HG03103 (cell line): ENCODE measurements around the gene ZNF513.
A peak's percentile ranks its signal among the peaks of the same experiment; 100 is the strongest.
"Not testable (repeated sequence)": the region's sequence is repeated elsewhere in the genome, so short reads cannot be mapped to it uniquely, and the experiment has no call there.

Experiments used
- ATAC-seq: cut with Tn5 transposase; IDR thresholded peaks from one replicate; pipeline ENCODE4 v1.9.1; 2021; ENCODE audit warnings: low read depth; ENCODE audit not compliant: unreplicated experiment

Gene ZNF513

DNA sequence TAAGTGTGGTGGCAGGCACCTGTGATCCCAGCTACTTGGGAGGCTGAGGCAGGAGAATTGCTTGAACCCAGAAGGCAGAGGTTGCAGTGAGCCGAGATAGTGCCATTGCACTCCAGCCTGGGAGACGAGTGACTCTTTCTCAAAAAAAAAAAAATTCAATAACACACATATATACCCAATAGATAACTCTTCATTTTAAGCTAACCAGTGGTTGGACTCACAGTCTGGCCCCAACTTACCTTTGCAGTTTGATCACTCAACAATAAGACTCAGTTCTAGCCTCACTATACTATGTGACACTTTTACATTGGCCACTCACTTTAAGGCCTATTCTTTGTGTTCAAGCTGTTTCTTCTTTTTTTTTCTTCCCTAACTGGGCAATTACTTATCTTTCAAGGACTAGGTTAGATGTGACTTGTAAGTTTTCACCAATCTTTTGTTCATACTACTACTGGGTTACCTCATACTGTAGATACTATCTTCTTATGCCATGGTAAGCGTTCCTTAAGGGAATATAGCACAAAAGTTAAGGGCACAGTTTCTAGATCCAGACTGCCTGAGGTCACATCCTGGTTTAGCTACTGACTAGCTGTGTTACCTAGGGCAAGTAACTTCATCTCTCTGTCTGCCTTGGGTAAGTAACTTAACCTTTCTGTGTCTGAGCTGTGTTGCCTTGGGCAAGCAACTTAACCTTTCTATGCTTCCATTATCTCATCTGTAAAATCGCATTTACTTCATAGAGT lies 17.7 kb downstream of the ZNF513 start:
- no peak for ATAC-seq

DNA sequence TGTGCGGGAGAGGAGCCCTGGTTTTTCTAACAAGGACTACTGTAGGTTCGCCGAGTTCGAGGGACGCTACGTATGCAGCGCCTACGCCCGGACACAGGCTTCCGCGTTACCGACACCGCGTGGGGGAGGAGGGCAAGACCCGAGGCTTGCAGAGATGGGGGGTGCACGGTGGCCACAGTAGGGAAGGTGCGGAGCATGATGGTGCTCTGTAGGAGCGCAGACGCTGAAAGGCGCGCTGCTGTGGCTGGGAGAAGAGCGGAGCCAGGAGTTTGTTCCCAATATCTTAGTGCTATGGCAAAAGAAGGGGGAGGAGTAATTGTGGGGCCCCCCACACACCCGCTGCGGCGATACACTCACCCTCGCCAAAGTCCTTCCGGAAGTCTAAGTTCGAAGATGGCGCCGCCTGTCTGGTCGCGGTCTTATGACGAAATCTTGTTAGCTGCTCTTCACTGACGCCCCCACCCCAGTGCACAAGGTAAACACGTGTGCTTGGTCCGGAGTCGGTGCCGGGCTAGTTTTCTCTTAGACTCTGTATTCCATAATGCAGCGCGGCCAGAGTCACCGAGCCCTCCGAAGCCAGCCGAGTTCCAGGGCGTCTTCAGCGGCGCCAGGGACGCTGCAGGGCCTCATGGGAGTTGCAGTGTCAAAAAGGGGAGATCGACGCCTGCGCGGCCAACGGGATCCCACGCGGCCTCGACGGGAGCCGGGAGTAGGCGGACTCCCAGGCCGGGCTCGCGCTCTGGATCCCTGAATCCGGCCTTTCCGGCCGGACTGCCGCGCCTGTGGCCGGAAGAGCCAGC lies 24.0 kb downstream of the ZNF513 start, which contains the start of gene GTF3C2:
GTF3C2 (minus strand) TSS at position 383 of the 800 bp plus-strand sequence. CDS start 13,210 bp downstream, outside the sequence.
- ATAC-seq: peak; percentile 77

DNA sequence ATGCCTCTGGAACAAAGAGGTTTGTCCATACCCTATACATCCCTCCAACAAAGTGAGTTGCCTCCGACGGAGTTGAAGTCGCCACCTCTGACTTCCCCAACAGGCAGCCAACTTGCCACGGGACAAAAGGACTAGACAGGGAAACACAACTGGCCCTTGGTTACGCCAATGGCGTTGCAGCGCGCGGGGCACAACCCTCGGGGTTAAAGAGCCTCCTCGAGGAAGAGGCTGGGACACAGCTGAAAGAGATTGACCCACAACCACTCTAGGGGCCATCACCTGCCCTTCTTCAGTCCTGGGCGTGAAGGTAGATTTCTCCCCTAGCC lies 24.5 kb downstream of the ZNF513 start:
- peak; percentile 24 for ATAC-seq

DNA sequence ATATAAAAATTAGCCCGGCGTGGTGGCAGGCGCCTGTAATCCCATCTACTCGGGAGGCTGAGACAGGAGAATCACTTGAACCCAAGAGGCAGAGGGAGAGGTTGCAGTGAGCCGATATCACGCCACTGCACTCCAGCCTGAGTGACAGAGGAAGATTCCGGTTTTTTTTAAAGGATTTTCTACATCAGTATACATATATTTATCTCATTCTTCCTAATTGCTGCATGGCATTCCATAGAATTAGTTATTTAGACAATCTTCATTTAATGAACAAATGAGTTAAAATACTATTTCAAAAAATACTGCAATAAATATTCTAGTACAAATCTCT lies 26.0 kb downstream of the ZNF513 start:
- no peak for ATAC-seq

DNA sequence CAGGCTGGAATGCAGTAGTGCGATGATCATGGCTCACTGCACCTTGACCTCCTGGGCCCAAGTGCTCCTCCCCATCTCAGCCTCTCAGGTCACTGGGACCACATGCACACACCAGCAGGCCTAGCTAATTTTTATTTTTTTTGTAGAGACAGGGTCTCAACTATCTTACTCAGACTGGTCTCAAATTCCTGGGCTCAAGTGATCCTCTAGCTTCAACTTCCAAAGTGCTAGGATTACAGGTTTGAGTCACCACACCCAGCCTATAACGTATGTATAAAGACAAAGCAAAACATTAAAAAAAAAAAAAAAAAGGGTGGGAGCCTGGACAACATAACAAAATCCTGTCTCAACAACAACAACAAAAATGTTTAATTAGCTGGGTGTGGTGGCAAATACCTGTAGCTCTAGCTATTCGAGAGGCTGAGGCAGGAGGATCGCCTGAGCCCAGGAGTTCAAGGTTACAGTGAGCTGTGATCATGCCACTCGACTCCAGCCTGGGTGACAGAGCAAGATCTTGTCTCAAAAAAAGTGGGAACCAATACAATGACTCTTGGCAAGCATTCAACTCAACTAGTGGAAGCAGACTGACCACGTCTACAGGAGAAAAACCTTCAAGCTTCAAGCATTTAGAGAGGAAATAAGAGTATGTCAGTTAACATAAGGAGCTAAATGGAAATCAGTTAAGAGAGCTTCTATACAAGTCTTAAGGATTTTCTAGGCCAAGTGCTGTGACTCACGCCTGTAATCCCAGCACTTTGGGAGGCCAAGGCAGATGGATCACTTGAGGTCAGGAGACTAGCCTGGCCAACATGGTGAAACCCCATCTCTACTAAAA lies 26.6 kb downstream of the ZNF513 start:
- ATAC-seq: no peak

DNA sequence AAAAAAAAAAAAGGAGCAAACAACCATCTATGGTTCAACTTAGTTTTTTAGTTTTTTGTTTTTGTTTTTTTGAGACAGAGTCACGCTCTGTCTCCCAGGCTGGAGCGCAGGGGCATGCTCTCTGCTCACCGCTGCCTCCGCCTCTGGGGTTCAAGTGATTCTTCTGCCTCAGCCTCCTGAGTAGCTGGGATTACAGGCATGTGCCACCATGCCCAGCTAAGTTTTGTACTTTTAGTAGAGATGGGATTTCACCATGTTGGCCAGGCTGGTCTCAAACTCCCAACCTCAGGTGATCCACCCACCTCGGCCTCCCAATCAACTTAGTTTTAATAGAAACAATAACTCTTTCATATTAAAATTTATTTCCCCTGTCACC lies 27.2 kb downstream of the ZNF513 start:
- not testable (repeated sequence) for ATAC-seq

DNA sequence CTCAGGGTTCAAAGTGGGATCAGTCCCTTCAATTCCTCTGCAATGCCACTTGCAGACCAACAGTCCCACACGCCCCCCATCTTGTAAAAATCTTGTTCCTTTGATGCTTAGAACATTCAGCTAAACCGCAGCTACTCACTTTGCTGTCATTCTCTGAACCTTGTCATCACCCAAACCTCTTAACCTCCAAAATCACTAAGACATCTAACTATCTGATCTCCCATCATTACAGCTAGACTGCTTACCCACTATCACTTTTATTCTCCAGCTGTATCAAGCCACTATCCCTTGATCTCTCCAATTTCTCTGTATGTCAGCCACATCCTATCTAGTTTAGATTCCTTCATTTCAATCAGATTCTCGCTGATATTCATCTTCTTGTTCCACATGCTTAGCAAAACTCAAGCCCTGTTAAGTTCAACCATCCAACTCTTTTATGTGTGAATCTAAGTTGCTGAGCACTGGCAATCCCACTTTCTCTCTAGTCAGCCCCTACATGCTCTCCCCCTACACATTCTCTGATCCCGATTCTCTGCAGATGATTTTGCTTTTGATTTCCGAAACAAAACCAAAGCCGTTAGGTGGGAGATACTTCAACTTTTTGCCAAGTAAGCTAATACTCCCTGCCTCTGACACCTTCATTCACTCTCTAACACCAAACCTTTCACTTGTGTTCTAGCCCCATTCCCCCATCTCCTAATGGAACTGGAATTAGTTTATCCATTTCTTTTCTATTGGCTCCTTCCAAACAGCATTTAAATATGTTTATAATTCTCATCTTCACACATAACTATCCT lies 28.5 kb downstream of the ZNF513 start:
- ATAC-seq: no peak

DNA sequence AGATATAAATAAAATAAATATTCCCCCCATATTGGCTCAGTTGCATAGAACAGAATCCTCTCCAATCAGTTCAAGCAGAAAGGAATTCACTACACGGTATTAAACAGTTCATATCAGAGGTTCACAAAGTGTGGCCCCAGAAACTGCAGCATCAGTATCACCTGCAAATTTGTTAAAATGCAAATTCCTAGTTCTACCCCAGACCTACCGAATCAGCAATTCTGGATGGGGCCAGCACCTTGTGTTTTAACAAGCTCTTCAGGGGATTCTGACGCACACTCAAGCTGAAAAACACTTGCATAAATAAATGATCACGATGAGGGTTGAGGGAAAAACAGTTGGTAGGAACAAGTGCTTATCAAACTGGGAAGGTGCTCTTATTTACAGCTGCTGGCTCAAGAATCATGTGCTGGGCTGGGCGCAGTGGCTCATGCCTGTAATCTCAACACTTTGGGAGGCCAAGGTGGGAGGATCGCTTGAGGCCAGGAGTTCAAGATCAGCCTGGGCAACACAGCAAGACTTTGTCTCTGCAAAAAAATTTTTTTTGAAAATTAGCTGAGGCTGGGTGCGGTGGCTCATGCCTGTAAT lies 30.3 kb downstream of the ZNF513 start:
- ATAC-seq: no peak

DNA sequence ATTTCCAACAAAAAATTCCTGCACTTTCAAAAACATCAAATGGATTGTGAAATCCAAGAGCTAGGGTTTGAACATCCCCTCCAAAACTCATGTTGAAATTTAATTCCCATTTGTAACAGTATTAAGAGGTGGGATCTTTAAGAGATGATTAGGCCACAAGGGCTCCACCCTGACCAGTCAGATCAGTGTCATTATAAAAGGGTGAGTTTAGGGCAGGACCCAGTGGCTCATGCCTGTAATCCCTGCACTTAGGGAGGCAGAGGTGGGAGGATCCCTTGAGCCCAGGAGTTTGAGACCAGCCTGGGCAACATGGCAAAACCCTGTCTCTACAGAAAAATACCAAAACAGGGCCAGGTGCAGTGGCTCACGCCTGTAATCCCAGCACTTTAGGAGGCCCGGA lies 32.9 kb downstream of the ZNF513 start:
- no peak for ATAC-seq

DNA sequence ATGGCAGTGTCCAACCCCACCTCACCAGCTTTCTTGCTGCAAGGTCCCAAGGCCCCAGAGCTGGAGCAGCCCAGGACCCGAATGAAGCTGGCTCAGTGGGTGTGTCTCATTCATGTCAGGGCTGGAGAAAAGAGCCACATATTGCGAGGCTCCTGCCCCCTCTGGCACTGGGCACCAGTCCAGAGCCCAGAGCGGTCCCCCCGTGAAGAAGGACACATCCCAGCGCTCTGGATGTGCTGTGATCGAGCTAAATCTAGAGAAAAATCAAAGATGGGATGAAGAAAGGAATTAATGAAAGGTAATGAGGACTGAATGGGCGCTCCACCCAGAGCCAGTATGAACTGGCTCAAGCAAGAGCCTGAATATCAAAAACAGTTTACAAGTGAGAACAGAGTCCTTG lies 44.4 kb downstream of the ZNF513 start:
- no peak for ATAC-seq

DNA sequence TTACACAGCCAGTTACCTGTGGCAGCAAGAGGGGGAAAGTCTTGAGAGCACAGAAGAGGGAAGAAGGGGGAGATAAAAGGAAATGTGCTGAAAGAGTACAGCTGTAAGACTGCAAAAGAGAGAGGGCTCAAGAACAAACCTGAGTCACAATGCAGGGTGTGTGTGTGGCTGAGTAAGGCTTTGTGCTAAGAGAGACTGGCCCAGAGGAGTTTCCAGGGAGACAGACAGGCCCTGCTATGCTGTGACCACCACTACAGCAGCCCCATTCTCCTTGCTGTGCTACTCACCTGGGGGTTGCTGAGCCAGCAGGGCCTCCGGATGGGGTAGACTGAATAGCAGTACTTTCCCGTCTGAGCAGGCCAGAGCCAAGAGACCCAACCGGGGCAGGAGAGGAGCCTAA lies 45.2 kb downstream of the ZNF513 start:
- ATAC-seq: no peak
